Fibroblast of gingiva (primary cell): Measurements from ENCODE around the gene BTBD9.
"Not testable (repeated sequence)": the region's sequence is repeated elsewhere in the genome, so short reads cannot be mapped to it uniquely, and the experiment has no call there.

Experiments used
- DNase-seq: peaks from one replicate; pipeline ENCODE4 v3.0.0-alpha.2; 2011; ENCODE audit warnings: low read depth

BTBD9 gene

DNA sequence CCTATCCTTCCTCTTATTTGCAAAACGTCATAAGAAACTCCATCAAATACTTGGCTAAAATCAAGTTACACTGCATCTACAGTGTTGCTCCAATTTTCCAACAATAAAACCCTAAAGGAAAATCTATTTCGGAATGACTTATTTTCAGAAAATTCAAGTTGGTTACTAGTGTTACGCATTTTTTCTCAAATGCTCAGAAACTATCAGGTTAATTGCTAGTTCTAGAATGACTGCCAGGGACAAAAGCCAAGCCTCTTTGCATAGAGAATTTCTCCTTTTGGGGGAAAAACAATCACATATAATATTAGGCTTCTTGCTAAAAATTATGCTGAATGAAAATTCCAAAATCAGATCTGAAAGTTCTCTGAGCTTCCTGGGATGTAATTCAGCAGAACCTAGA is 210.2 kb downstream of the BTBD9 start:
- DNase-seq: no peak

DNA sequence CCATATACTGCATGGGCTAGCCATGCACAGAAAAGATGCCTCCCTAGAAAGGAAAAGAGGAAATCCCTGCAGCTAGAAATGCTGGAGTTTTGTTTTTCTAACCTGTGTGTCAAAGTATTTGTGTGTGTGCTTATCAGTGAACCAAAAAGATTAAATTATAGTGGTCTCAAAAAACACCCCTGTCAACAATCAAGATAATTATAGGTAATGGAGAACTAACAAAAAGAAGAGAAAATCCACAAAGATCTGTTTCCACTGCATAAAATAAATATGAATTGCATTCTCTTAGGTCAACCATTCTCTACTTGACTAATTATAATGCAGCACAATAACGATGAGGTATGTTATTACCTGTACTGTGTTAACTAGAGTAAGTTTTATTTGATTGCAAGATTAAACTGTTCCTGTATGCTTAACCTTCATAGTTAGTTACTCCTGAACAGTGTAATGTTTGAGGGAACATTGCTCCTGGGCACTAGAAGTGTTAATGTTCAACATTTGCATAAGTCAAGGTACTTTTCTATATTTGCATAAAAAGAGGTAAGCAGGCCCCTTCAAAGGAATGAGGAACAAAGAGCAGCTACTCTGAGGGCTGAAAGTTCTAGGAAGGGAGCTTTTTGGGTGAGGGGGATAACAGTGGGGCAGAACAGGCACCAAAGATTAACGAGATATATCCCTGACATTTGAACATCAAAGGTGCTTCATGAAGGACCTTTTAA is 212.1 kb downstream of the BTBD9 start:
- DNase-seq: no peak

DNA sequence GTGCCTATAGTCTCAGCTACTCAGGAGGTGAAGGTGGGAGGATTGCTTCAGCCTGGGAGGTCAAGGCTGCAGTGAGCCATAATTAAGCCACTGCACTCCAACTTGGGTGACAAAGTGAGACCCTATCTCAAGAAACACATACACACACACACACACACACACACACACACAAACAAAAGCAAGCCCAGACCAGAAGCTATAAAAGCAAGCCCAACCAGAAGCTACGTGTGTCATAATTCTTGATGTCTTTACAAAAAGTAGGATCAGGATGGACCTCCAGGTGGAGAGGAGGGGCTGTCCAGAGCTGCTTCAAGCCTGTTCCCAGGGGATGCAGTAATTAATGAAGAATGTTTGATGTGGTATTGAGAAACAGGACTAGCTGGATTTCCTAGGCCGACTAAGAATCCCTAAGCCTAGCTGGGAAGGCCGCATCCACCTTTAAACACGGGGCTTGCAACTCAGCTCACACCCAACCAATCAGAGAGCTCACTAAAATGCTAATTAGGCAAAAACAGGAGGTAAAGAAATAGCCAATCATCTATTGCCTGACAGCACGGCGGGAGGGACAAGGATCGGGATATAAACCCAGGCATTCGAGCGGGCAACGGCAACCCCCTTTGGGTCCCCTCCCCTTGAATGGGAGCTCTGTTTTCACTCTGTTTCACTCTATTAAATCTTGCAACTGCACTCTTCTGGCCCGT is 213.8 kb downstream of the BTBD9 start:
- not testable (repeated sequence) for DNase-seq

DNA sequence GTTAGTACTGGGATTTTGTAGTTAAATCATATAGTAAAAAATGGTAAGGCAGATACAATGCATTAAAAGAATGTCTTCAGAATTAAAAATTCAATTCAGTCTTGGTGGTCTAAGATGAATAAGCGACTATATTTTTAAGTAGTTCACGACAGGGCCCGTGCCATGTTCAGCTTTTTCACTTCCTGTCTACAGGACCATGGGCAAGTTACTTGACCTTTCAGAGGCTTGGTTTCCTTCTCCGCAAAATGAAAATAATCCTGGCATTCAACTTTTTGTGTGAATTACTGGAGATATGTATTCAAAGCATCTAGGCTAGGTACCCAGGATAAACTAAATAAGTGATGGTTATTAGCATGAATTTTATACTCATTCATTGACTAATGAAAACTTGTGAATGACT is 216.0 kb downstream of the BTBD9 start:
- no peak for DNase-seq

DNA sequence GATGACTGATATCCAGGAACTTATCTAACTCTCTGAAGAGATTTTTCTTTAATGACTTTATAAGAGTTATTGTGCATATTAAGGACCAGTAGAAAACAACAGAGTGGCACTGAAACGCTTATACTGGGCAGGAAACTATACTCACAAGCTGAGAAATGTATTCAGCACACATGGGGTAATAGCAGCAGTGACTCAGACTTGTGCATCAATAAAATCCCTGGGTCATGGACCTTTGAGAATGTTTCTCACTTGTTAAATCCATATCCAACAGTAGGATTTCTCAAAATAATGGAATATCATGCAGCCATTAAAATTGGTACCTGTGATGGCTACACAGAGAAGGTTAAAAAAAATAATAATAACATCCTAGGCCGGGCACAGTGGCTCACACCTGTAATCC is 219.5 kb downstream of the BTBD9 start:
- DNase-seq: no peak

DNA sequence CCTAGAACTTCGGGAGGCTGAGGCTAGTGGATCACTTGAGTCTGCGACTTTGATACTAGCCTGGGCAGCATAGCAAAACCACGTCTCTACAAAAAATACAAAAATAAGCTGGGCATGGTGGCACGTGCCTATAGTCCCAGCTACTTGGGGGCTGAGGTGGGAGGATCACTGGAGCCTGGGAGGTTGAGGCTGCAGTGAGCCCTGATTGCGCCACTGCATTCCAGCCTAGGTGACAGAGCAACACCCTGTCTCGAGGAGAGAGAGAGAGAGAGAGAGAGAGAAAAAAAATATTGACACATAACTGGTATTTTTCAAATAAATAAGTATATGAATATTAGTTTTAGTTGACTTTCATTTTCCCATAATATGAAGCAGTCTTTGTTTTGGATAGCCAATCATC is 222.2 kb downstream of the BTBD9 start:
- no peak for DNase-seq

DNA sequence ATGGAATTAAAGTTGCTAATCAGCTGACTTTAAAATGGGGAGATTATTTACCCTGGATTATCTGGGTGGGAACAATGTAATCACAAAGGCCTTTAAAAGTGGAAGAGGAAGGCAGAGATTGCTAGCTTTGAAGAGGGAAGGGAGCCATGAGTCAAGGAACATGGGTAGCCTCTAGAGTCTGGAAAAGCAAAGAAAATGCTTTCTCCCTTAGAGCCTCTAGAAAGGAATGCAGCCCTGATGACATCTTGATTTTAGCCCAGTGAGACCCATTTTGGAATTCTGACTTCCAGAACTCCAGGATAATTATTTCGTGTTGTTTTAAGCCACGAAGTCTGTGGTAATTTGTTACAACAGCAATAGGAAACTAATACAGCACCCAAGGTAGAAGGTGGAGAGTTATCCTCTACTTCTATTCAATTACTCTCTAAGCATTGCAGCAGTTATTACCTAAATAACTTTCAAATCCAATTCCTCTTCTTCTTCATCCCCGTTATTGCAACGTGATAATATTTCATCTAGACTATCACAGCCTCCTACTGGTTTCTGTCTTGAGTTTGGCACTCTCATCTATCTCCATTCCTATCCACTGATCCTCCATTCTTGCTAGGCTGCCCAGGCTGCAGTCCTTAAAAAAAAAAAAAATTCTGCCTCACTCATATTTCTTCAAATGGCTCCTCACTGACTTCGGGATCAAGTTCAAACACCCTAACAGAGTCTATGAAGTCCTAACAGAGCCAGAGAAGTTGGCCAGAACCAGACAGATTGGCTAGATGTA is 224.3 kb downstream of the BTBD9 start:
- DNase-seq: peak; percentile 9

DNA sequence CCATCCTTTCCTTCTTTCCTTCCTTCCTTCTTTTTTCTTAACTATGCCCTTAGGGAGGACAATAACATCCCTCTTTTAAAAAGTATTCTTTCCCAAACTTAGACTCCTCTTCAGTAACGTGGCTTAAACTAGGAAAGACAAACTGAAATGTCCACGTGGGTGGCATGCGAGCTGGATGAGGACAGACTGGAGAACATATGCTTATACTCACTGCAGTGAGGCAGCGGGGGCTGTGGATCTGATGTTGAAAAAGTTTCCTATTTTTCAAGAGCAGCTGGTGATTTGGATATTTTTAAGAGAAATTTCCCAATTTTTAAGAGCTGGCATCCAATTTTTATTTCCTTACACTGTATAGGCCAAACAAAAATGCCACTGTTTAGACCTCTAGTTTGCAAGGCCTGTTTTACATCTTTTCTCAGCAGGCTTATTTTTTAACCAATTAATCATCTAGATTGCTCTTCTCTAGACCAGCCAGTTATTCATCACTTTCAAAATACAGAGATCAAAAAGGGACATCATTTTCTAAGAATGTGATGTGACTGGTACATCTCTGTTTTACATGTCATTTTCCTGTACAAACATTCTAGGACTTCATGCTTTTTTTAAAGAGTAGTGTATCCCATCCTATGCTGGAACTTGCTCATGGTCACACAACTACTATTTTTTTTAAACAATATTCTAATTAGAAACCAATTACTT is 226.5 kb downstream of the BTBD9 start:
- peak; percentile 50 for DNase-seq

DNA sequence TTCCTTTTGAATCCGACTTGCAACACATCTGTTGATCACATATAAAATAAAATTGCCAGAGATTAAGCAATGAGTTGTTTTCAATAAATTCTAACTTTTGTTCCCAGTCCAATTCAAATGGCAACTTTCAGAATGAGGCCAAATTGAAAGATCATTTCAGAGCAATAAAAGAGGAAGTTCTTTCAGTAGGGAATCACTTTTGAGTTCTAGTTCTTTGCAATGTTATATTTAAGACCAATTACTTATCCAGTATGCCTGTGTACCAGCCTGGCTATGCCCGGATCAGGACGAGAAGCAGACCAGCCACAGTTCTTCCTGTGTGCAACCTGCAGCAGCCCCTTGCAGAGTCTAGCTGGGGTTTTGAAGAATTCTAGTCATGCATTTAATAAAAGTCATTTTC is 232.5 kb downstream of the BTBD9 start:
- DNase-seq: no peak

DNA sequence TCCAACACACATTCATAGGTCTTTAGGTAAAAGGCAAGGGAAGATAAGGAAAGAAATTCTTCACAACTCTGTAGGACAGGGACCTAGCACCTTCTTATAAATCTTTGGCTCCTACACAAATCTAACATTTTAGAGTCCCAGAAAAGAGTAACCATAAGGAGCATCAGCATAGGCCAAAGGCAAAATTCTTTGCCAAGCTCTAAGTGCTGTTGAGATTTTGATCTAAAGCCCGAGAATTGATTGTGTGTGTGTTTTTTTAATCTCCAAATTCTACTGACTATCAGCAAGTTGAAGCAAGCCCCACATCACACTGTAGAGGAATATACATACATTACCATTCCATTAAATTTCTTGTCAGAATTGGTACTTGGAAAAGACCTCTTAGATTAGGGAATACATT is 233.6 kb downstream of the BTBD9 start:
- no peak for DNase-seq

DNA sequence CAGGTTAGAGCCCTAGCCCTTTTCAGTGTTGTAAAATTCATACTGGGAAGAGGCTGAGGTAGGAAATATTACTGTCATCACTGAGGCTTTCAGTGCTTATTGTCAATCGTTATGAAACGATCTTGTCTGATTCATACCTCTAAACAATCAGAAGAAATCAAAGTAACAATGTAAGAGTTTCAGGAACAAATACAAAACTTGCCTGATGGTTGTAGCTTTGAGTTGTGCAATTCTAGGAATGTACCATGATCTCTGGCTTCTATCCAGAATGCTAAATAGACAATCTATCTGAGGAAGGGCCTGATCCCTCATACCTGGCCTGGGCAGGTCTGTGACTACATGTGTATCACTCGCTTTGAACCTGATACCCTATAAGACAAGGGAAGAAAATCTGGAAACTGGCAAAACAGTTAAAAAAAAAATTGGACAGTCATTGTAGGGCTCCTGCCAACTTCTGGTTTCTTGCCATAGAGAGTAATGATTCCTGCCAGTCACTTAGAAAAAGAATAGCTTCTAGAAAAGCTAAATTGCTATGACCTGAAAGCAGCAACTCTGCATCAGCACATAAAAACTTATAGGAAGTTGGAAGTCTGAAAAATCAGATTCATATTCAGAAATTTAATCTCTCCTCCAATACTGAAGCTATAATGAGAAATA is 234.7 kb downstream of the BTBD9 start:
- DNase-seq: peak; percentile 25

DNA sequence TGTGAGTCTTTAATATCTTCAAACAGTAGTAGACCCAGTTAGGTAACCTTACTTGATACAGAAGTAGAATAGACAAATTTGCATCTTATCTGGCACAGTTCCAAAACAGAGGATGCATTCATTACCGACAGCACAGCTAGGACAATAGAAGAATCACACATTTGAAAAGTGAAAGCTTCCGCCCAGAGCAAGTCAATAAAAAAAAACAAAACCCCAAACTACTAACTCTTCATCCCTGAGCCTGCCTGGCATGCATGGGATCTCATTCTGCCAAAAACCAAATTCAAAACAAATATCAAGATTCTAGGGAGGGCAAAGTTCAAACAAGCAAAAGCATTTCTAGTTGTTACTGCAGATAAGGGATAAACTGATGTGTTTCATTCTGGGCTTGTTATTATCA is 235.4 kb downstream of the BTBD9 start:
- peak; percentile 9 for DNase-seq

DNA sequence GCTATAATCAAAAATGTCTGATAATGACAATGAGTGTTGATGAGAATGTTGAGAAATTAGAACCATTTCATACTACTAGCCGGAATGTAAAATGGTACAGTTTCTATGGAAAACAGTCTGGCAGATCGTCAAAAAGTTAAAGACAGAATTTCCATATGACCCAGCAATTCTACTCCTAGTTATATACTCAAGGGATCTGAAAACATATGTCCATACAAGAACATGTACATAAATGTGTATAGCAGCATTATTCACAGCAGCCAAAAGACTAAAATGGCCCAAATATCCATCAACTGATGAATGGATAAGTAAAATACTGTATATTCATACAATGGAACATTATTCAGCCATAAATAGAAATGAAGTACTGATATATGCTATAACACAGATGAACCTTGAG is 236.2 kb downstream of the BTBD9 start:
- no peak for DNase-seq

DNA sequence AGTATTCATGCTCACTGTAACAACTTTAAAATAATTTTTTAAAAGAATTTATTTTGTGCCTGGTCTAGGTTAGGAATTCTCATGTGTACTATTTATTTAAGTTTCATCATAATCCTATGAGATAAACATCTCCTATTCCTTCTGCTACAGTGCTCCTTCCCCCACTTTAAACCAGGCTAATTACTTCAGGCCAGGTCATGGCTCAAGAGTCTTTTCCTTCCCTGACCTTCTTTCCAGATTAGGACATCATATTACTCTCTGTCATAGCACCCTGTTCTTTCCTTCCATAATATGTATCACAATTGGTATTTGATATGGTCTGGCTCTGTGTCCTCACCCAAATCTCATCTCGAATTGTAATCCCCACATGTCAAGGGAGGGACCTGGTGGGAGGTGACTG is 239.0 kb downstream of the BTBD9 start:
- peak; percentile 21 for DNase-seq

DNA sequence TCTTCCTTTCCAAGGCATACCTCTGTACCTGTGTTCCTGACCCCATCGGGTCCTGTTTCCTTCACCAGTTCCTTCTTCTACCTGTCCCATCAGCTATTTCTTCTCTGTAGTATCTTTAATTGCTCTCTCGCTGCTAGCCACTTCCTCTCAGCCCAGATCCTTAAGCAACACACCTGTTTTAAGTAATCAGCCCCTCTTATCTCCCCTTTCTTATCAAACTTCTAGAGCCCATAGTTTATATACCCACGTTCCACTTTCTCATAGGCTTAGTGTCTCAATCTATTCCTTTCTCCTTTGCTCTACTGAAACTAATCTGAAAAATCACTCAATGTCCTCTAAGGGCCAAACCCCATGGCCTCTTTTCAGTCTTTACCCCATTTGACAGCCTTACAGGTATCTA is 239.6 kb downstream of the BTBD9 start:
- no peak for DNase-seq

DNA sequence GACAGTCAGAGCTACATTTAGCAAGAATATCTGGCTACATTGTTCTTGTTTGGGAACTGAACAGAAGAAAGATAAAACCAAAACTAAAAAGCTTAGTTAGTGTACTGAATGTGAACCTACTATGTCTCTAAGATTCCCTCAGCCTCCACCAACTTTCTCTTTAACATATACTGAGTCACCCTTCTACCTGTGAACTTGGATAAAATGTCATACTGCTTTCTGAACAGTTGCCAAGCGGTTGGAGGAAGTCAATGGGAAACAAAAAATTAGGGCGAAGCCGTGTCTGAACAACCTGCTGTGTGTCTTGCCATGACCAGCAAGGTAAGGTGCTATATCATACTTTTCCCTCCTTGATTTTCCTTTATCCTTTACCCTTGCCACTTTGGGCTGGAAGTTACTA is 243.5 kb downstream of the BTBD9 start:
- DNase-seq: no peak

DNA sequence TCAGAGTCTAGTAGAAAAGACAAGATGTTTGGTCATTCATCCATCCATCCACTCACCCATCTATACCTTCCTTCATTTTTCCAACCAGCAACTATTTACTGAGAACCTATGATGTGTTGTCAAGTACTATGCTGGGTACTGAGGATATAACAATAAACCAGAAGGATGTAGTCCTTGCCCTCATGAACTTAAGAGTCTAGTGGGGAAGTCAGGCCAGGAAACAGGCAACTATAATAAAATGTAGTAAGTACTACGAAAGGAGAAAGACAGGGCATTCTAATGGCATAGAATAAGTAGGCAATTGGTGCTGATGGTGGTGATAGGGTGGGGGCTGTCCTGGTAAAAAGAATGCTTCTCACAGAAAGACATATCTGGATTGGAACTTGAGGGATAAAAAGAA is 245.7 kb downstream of the BTBD9 start:
- no peak for DNase-seq

DNA sequence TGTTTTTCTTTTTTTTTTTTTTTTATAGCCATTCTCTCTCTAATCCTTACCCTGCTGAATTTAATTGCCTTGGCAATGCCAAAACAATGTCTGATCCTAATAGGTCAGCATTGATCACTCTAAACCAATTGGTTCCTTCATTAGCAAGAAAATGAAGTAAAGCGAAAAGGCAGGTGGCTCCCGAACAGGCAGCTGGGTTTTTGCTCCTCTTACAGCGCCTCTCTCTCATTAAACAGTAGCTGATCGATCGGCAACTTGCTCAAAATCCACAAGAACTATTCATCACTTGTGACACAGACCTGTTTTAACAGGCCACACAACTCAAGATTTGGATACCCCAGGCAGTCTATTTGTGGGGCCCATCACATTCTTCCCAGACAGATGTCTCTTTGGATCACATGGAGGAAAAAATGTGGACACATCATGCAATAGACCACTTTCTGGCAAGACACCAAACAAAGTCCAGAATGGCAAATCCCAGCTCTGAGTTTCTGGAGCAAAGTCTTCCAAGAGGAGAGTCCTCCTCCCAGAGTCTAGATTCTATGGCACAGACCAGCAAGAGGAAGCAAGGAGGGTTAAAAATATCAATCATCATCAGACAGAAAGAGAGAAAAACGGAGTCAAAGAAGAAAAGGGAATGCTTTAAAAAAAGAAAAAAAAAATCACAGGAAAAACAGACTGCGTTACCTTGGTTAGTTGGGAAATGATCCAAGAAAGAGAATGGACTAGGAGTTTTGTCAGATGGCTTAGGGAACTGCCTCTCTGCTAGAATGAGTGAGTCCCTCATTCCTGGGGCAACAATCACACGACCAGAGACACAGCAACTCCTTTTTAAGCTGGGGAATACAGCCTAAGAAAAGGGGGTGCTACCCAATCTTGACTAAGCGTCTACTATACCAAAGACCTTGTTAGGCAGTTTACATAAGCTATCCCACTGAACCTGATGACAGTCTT is 247.8 kb downstream of the BTBD9 start:
- DNase-seq: no peak

DNA sequence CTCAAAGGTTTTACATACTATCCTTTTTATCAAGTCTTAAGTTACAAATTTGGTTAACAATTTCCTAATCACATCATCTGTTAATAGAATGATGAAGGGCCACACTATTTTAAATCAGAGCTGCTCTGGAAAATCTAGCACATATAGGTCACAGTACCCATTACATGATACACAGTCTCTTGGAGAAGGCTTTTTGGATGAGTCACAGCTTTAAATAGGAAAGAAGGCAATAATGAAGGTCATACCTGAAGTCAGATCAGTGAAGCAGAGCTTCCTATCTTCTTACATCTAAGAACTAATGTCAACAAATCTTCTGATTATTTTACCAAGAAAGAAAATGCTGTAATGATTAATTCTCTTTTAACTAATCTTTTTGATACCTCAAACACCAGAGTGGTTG is 248.5 kb downstream of the BTBD9 start:
- no peak for DNase-seq

DNA sequence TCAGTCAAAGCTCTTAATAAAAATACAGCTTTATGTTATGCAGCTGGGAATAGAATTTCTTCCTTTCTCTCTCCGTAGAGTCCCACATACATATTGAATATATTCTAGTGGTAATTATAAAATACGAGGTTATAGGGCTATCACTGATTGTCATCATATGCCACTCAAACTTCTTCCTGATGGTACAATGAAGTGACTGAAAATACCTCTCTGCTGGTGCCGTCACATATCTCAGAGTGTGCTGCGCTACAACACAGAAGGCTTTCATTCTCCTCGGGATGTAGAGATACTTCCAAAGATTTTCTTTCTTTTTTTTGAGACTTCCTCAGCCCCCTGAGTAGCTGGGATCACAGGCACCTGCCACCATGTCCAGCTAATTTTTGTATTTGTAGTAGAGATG is 249.9 kb downstream of the BTBD9 start:
- no peak for DNase-seq

DNA sequence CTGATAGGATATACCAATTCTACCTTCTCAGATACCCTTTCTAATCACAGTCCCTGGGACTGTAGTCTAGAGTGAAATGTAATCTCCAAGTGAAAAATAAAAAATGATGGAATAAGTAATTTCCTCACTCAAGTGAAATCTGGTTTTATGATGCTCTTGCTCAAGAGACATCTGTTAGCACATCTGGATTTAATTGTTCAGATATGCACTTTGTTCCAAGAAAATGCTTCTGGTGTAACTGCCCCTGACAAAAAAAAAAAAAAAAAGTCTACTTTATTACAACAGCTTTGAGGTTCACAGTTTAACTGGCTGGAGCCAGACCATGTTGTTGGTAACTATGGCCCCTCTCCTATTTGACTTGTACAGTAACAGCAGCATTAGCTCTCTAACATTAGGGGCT is 251.8 kb downstream of the BTBD9 start:
- peak; percentile 88 for DNase-seq
